Measurements from ENCODE around the gene ALG2. TPM values are rescaled to one million over a fixed set of nuclear protein-coding genes. Genes with fewer than 3 reads are reported as not detected.

ALG2 gene
- total and polyA plus RNA-seq, 9 of the 15 experiments (the other 6 are each of a cell fraction or from before 2014, with no cell fraction given), result 4.9 to 41.9 (median 20.2) TPM

GRCh38 chr9:99210572-99210971 lies 11.2 kb downstream of the ALG2 start (continued):
- TF ChIP-seq MYBL2 (IDR thresholded peaks at IDR 0.05; ENCODE audit: low read depth), result no peak
- no peak for TF ChIP-seq MYBL2 (CRISPR knock-in tag; IDR thresholded peaks at IDR 0.05; ENCODE audit: borderline replicate concordance)
- TF ChIP-seq PTRF (tag; IDR thresholded peaks at IDR 0.05), result no peak
- TF ChIP-seq ZNF280A (IDR thresholded peaks at IDR 0.05; ENCODE audit: low read depth, partially characterized antibody), result peak; percentile 77
- TF ChIP-seq SAP30 (IDR thresholded peaks at IDR 0.05; ENCODE audit: borderline replicate concordance, insufficient read depth, low read depth, low read length, poor library complexity, severe bottlenecking), result no peak

GRCh38 chr9:99201603-99202002 lies 20.1 kb downstream of the ALG2 start:
- no peak overlapping the region for H3K4me3 ChIP-seq
- H3K79me2 ChIP-seq (ENCODE audit: control insufficient read depth, insufficient read depth, low read length), result no peaks in the 10 kb centered on the region
- H3K27me3 ChIP-seq (ENCODE audit: control insufficient read depth in 2 of 2, insufficient read depth in 2 of 2, low read length in 2 of 2), result peaks cover 24 to 25% of the 10 kb centered on the region in 2 experiments
- in situ Hi-C loops (cut with MboI) (no loop called here), intact Hi-C loops (cut with micrococcal nuclease) (no loop called here)
- 14% methylated on average over 5 of the region's 5 CpGs for WGBS (ENCODE audit: insufficient coverage, low coverage, missing lambda C conversion rate)
- no peak overlapping the region for H3K27ac ChIP-seq (ENCODE audit: extremely low read depth, low read depth, low read length)
- no peak for FAIRE-seq
- H2AFZ ChIP-seq (ENCODE audit: low read depth, low read length), result no peak overlapping the region
- BruUV-seq (replicated peaks), result no TSS peak
- no peaks in the 10 kb centered on the region for H4K20me1 ChIP-seq (replicated peaks; ENCODE audit: control insufficient read depth, insufficient read depth, low read length)
- no peak overlapping the region for H3K9ac ChIP-seq (ENCODE audit: insufficient read depth in 1 of 2, low read depth in 2 of 2, low read length in 2 of 2)
- H3K9me3 ChIP-seq (replicated peaks; ENCODE audit: control insufficient read depth, insufficient read depth, low read depth, low read length), result no peaks in the 10 kb centered on the region
- no peak for DNase-seq (ENCODE audit: extremely low read depth in 1 of 4, low spot score in 3 of 4)
- ChIA-PET POLR2A (interaction anchor here (1.6 kb wide), 1 partner anchor 21 kb away, joined by 5 read pairs; the partner anchor contains the start of genes ALG2 and SEC61B), CTCF (ENCODE audit: low intra/inter-chr PET ratio) (no interaction called here)
- no peak for ATAC-seq
- no peaks in the 10 kb centered on the region for H3K9me1 ChIP-seq (ENCODE audit: control insufficient read depth, insufficient read depth, low read length)
- H3K36me3 ChIP-seq (ENCODE audit: control insufficient read depth, insufficient read depth, low read length), result no peaks in the 10 kb centered on the region
- no peak for TF ChIP-seq BCL6 (CRISPR knock-in tag; IDR thresholded peaks at IDR 0.05)
- TF ChIP-seq MEIS2 (IDR thresholded peaks at IDR 0.05; ENCODE audit: partially characterized antibody), result peak; percentile 27
- no peak for TF ChIP-seq MTA1 (IDR thresholded peaks at IDR 0.05; ENCODE audit: borderline replicate concordance)
- TF ChIP-seq ZEB2 (IDR thresholded peaks at IDR 0.05), result no peak
- no peak for TF ChIP-seq PBX2 (CRISPR knock-in tag; IDR thresholded peaks at IDR 0.05; ENCODE audit: low read depth)
- peak; percentile 66; the same call in 1 of the 2 replicates for TF ChIP-seq PBX2 (tag; conservative IDR thresholded peaks at IDR 0.05; ENCODE audit: low read depth)
- TF ChIP-seq BCLAF1 (IDR thresholded peaks at IDR 0.05; ENCODE audit: borderline replicate concordance in 1 of 2, control insufficient read depth in 1 of 2, low read depth in 2 of 2, low read length in 1 of 2), result no peak
- 0 out of 2 replicates have a peak, but pooled peaks have one; percentile 27 for TF ChIP-seq CBFA2T3 (IDR thresholded peaks at IDR 0.05)
- TF ChIP-seq POLR2AphosphoS2 (IDR thresholded peaks at IDR 0.05; ENCODE audit: low read length), result no peak
- H3K4me2 ChIP-seq (ENCODE audit: insufficient read depth, low read length), result no peak overlapping the region
- no peaks in the 10 kb centered on the region; a peak in 1 of 5 replicates for H3K4me1 ChIP-seq (replicated peaks in 1 of 2; ENCODE audit: control insufficient read depth in 2 of 2, insufficient read depth in 2 of 2, low read length in 2 of 2)
